GM23338 (cell line): Measurements from ENCODE around the gene RPP40.

Experiments
- EZH2 ChIP-seq: fragments of 200-600 bp; sonication (generic); IDR thresholded peaks from one replicate; pipeline ENCODE4 v1.8.0; 2017; ENCODE audit warnings: antibody characterized with exemption, mild to moderate bottlenecking, low read depth; ENCODE audit not compliant: unreplicated experiment
- EZH2phosphoT487 ChIP-seq: fragments of 200-600 bp; sonication (generic); IDR thresholded peaks from one replicate; pipeline ENCODE4 v1.8.1; 2018; ENCODE audit warnings: antibody characterized with exemption; ENCODE audit not compliant: unreplicated experiment
- JUNB ChIP-seq: IDR thresholded peaks from one replicate; pipeline ENCODE4 v1.6.1; 2016; ENCODE audit warnings: antibody characterized with exemption; ENCODE audit not compliant: unreplicated experiment
- NANOG ChIP-seq: IDR thresholded peaks from 2 replicates; pipeline ENCODE4 v1.6.1; 2016; ENCODE audit warnings: antibody characterized with exemption, borderline replicate concordance
- POLR2AphosphoS5 ChIP-seq: IDR thresholded peaks from 2 replicates; pipeline ENCODE4 v1.6.1; 2016; ENCODE audit warnings: antibody characterized with exemption, low read depth
- ZNF114 ChIP-seq: fragments of 250-450 bp; sonication (Bioruptor Pico); IDR thresholded peaks from 2 replicates; pipeline ENCODE4 v1.5.0; 2020; ENCODE audit warnings: mild to moderate bottlenecking, moderate library complexity
- TF ChIP-seq, protein P1 (sequence below), 2 experiments: fragments of 200-600 bp in 1 of 2; sonication (generic) in 1 of 2; conservative IDR thresholded peaks; 2 replicates each; pipeline versions ENCODE4 v1.5.1 to v1.6.1; 2016 to 2017; ENCODE audit warnings: antibody characterized with exemption in 2 of 2, low read depth in 2 of 2, mild to moderate bottlenecking in 2 of 2, moderate library complexity in 1 of 2
- TF ChIP-seq, protein P2 (sequence below): IDR thresholded peaks from one replicate; pipeline ENCODE4 v1.6.1; 2018; ENCODE audit warnings: antibody characterized with exemption; ENCODE audit not compliant: unreplicated experiment

DNA sequence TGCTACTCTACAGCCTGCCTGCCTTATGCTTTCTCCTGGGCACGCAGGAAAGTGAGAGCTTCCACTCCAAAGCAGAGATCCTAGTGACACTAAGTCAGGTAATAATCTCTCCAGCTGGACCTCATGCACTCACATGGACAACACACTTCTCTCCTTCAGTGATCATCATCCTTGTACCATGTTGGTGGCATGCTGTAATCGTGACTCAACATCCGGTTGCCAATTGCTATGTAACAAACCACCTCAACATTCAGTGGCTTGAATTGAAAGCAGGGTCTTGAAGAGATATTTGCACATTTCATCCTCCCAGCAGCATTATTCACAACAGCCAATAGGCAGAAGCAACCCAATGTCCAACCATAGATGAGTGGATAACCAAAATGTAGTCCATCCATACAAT is 41.0 kb upstream of the RPP40 start:
- TF ChIP-seq EZH2: no peak
- TF ChIP-seq, protein P1, sequence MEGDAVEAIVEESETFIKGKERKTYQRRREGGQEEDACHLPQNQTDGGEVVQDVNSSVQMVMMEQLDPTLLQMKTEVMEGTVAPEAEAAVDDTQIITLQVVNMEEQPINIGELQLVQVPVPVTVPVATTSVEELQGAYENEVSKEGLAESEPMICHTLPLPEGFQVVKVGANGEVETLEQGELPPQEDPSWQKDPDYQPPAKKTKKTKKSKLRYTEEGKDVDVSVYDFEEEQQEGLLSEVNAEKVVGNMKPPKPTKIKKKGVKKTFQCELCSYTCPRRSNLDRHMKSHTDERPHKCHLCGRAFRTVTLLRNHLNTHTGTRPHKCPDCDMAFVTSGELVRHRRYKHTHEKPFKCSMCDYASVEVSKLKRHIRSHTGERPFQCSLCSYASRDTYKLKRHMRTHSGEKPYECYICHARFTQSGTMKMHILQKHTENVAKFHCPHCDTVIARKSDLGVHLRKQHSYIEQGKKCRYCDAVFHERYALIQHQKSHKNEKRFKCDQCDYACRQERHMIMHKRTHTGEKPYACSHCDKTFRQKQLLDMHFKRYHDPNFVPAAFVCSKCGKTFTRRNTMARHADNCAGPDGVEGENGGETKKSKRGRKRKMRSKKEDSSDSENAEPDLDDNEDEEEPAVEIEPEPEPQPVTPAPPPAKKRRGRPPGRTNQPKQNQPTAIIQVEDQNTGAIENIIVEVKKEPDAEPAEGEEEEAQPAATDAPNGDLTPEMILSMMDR (conservative IDR thresholded peaks at IDR 0.05; ENCODE audit: low read depth in 2 of 2): no peak
- no peak for TF ChIP-seq JUNB
- no peak for TF ChIP-seq POLR2AphosphoS5
- no peak for TF ChIP-seq NANOG
- no peak for TF ChIP-seq EZH2phosphoT487
- TF ChIP-seq, protein P2, sequence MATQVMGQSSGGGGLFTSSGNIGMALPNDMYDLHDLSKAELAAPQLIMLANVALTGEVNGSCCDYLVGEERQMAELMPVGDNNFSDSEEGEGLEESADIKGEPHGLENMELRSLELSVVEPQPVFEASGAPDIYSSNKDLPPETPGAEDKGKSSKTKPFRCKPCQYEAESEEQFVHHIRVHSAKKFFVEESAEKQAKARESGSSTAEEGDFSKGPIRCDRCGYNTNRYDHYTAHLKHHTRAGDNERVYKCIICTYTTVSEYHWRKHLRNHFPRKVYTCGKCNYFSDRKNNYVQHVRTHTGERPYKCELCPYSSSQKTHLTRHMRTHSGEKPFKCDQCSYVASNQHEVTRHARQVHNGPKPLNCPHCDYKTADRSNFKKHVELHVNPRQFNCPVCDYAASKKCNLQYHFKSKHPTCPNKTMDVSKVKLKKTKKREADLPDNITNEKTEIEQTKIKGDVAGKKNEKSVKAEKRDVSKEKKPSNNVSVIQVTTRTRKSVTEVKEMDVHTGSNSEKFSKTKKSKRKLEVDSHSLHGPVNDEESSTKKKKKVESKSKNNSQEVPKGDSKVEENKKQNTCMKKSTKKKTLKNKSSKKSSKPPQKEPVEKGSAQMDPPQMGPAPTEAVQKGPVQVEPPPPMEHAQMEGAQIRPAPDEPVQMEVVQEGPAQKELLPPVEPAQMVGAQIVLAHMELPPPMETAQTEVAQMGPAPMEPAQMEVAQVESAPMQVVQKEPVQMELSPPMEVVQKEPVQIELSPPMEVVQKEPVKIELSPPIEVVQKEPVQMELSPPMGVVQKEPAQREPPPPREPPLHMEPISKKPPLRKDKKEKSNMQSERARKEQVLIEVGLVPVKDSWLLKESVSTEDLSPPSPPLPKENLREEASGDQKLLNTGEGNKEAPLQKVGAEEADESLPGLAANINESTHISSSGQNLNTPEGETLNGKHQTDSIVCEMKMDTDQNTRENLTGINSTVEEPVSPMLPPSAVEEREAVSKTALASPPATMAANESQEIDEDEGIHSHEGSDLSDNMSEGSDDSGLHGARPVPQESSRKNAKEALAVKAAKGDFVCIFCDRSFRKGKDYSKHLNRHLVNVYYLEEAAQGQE: no peak
- no peak for TF ChIP-seq ZNF114
